Measurements from ENCODE around the gene RASGRP4. TPM values are rescaled to one million over a fixed set of nuclear protein-coding genes. Genes with fewer than 3 reads are reported as not detected.
"Not testable (repeated sequence)": the region's sequence is repeated elsewhere in the genome, so short reads cannot be mapped to it uniquely, and the experiment has no call there.

The RASGRP4 gene
- total and polyA plus RNA-seq, 11 donors: 0.51 to 6.7 (median 1.1) TPM

DNA sequence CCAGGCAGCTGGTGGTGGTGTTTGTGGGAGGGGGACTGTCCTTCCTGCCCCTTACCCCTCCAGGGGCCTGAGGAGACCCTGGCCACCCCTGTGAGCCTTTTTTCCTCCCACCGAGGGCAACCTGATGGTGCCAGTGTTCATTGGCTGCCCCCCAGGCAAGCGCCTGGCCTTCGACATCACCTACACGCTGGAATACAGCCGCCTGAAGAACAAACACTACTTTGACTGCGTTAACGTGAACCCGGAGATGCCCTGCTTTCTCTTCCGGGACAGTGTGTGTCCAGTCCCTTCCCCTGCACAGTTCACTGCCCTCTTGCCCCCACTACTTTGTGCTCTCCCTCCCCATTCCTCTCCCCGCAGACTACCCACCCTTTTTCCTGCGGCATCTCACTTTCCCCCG is 59.0 kb downstream of the RASGRP4 start:
- ATAC-seq: no peak
- intact Hi-C loops (cut with DNase I): no loop called here

GRCh38 chr19:38362946-38363688 is 62.9 kb downstream of the RASGRP4 start:
- H3K4me3 ChIP-seq: peak overlapping the region in 10 of 12 donors; percentile 37 to 97 (median 64)
- H3K9me3 ChIP-seq; intact Hi-C loops (cut with DNase I); DNase-seq; ATAC-seq; H3K36me3 ChIP-seq: not testable (repeated sequence)
- peak overlapping the region in 1 of 12 donors; percentile 70 for H3K27ac ChIP-seq
- peaks cover 0 to 18% (median 0%) of the 10 kb centered on the region in 9 donors for H3K27me3 ChIP-seq
- H3K4me1 ChIP-seq: peaks cover 0 to 20% (median 9%) of the 10 kb centered on the region in 12 donors
- 84 to 89% (median 85%) methylated on average over 14 to 15 of the region's 16 CpGs for WGBS, 4 donors

More for the DNA sequence above, 59.0 kb downstream of the RASGRP4 start:
- WGBS, 4 donors: 81 to 86% (median 85%) methylated on average over 12 of the region's 12 CpGs
- DNase-seq: no peak
- no peak for TF ChIP-seq POLR2A (IDR thresholded peaks at IDR 0.05)
- TF ChIP-seq, protein P1, sequence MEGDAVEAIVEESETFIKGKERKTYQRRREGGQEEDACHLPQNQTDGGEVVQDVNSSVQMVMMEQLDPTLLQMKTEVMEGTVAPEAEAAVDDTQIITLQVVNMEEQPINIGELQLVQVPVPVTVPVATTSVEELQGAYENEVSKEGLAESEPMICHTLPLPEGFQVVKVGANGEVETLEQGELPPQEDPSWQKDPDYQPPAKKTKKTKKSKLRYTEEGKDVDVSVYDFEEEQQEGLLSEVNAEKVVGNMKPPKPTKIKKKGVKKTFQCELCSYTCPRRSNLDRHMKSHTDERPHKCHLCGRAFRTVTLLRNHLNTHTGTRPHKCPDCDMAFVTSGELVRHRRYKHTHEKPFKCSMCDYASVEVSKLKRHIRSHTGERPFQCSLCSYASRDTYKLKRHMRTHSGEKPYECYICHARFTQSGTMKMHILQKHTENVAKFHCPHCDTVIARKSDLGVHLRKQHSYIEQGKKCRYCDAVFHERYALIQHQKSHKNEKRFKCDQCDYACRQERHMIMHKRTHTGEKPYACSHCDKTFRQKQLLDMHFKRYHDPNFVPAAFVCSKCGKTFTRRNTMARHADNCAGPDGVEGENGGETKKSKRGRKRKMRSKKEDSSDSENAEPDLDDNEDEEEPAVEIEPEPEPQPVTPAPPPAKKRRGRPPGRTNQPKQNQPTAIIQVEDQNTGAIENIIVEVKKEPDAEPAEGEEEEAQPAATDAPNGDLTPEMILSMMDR (IDR thresholded peaks at IDR 0.05): no peak
- Histone ChIP-seq H3K9me3 (no peaks in the 10 kb centered on the region), H3K27me3 (no peaks in the 10 kb centered on the region), H3K36me3 (no peaks in the 10 kb centered on the region), H3K4me3 (no peak overlapping the region), H3K27ac (no peak overlapping the region), H3K4me1 (peaks cover 0 to 11% (median 6%) of the 10 kb centered on the region in 12 donors)

- WGBS, 4 donors: 2 to 3% (median 3%) methylated on average over 59 to 68 of the region's 68 CpGs
- intact Hi-C loops (cut with DNase I): no loop called here
- ATAC-seq (peak; percentile 49 to 89 (median 80)), DNase-seq (peak; percentile 80 to 92 (median 88))
- no peak for TF ChIP-seq POLR2A (IDR thresholded peaks at IDR 0.05)
- TF ChIP-seq, protein P1 (IDR thresholded peaks at IDR 0.05): no peak
- Histone ChIP-seq H3K36me3 (no peaks in the 10 kb centered on the region), H3K9me3 (no peaks in the 10 kb centered on the region), H3K4me3 (peak overlapping the region; percentile 37 to 97 (median 63)), H3K27ac (peak overlapping the region in 9 of 12 donors; percentile 2 to 70 (median 54)), H3K4me1 (peaks cover 0 to 20% (median 9%) of the 10 kb centered on the region in 12 donors), H3K27me3 (peaks cover 0 to 18% (median 0%) of the 10 kb centered on the region in 9 donors)
Observed at GRCh38 chr19:38362076-38362945, 63.7 kb downstream of the RASGRP4 start.

DNA sequence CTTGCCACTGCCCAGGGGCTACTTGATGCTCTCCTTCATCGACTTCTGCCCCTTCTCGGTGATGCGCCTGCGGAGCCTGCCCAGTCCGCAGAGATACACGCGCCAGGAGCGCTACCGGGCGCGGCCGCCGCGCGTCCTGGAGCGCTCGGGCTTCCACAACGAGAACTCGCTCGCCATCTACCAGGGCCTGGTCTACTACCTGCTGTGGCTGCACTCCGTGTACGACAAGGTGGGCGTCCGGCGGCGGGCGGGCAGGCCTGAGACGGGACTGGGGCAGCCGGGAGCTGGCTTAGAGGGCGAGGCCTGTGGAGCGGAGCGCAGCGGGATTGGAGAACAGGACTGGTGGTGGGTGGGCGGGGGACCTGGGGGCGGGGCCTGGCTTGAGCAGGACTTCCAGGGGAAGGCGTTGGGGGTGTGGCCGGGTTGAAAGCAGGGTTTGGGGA is 64.4 kb downstream of the RASGRP4 start:
- Histone ChIP-seq H3K4me1 (peaks cover 0 to 20% (median 9%) of the 10 kb centered on the region in 12 donors), H3K27me3 (peaks cover 0 to 24% (median 0%) of the 10 kb centered on the region in 9 donors), H3K4me3 (peak overlapping the region; percentile 37 to 97 (median 63)), H3K9me3 (no peaks in the 10 kb centered on the region), H3K27ac (peak overlapping the region in 6 of 12 donors; percentile 2 to 70 (median 52)), H3K36me3 (no peaks in the 10 kb centered on the region)
- ATAC-seq (peak; percentile 76 to 93 (median 91)), DNase-seq (peak; percentile 78 to 87 (median 82))
- intact Hi-C loops (cut with DNase I): loop anchor here in 2 of 10 donors (1.0 to 2.0 kb wide), 2 partner anchors 24 to 25 kb away; no protein-coding TSS in a partner anchor
- 0 to 1% (median 1%) methylated on average over 27 to 37 of the region's 37 CpGs for WGBS, 4 donors
- TF ChIP-seq, protein P1 (IDR thresholded peaks at IDR 0.05): no peak
- no peak for TF ChIP-seq POLR2A (IDR thresholded peaks at IDR 0.05)
